GM21360 (cell line): ENCODE results near the gene KNTC1.
"Not testable (repeated sequence)": the region's sequence is repeated elsewhere in the genome, so short reads cannot be mapped to it uniquely, and the experiment has no call there.

Source experiments
- ATAC-seq: cut with Tn5 transposase; IDR thresholded peaks from one replicate; pipeline ENCODE4 v1.9.1; 2021; ENCODE audit warnings: mild to moderate bottlenecking, moderate library complexity; ENCODE audit not compliant: unreplicated experiment

KNTC1 gene

GRCh38 chr12:122526683-122527477, at the start of gene KNTC1, which contains the start of gene RSRC2:
KNTC1 (plus strand) TSS chr12:122527249; CDS start chr12:122530064, 2,815 bp downstream.
RSRC2 (minus strand) TSS chr12:122526936; CDS start chr12:122526853, 83 bp downstream.
- peak; percentile 89 for ATAC-seq

- ATAC-seq: no peak
Measured at GRCh38 chr12:122480753-122481152, 46.3 kb upstream of the KNTC1 start.

- ATAC-seq: no peak
Measured at GRCh38 chr12:122481861-122482260, 45.2 kb upstream of the KNTC1 start.

- ATAC-seq: no peak
Measured at GRCh38 chr12:122483969-122484368, 43.1 kb upstream of the KNTC1 start.

- ATAC-seq: not testable (repeated sequence)
Measured at GRCh38 chr12:122484385-122484784, 42.7 kb upstream of the KNTC1 start.

GRCh38 chr12:122486360-122486759, 40.7 kb upstream of the KNTC1 start:
- not testable (repeated sequence) for ATAC-seq

- no peak for ATAC-seq
Measured at GRCh38 chr12:122486805-122487426, 40.1 kb upstream of the KNTC1 start.

GRCh38 chr12:122487807-122488206, 39.2 kb upstream of the KNTC1 start:
- not testable (repeated sequence) for ATAC-seq

- no peak for ATAC-seq
Measured at GRCh38 chr12:122489038-122489437, 38.0 kb upstream of the KNTC1 start.

- ATAC-seq: no peak
Measured at GRCh38 chr12:122491991-122492390, 35.1 kb upstream of the KNTC1 start.

GRCh38 chr12:122493222-122493621, 33.8 kb upstream of the KNTC1 start:
- ATAC-seq: not testable (repeated sequence)

GRCh38 chr12:122495258-122495657, 31.8 kb upstream of the KNTC1 start:
- no peak for ATAC-seq

GRCh38 chr12:122499991-122500684, 26.9 kb upstream of the KNTC1 start:
- peak; percentile 23 for ATAC-seq

GRCh38 chr12:122500685-122501488, 26.2 kb upstream of the KNTC1 start, which contains the start of gene ZCCHC8:
ZCCHC8 (minus strand) TSS chr12:122500932; CDS start chr12:122500840, 92 bp downstream.
- ATAC-seq: peak; percentile 80

GRCh38 chr12:122501489-122501989, 25.5 kb upstream of the KNTC1 start:
- ATAC-seq: no peak

- no peak for ATAC-seq
Measured at GRCh38 chr12:122503147-122503751, 23.8 kb upstream of the KNTC1 start.

GRCh38 chr12:122503783-122504590, 23.1 kb upstream of the KNTC1 start:
- ATAC-seq: no peak

GRCh38 chr12:122505419-122506051, 21.5 kb upstream of the KNTC1 start:
- no peak for ATAC-seq
